HG03025 (cell line): ENCODE results near the gene TIMM17A.

Experiments
- ATAC-seq: cut with Tn5 transposase; IDR thresholded peaks from one replicate; pipeline ENCODE4 v1.9.1; 2021; ENCODE audit warnings: mild to moderate bottlenecking, moderate library complexity; ENCODE audit not compliant: unreplicated experiment, low FRiP score

Gene TIMM17A

DNA sequence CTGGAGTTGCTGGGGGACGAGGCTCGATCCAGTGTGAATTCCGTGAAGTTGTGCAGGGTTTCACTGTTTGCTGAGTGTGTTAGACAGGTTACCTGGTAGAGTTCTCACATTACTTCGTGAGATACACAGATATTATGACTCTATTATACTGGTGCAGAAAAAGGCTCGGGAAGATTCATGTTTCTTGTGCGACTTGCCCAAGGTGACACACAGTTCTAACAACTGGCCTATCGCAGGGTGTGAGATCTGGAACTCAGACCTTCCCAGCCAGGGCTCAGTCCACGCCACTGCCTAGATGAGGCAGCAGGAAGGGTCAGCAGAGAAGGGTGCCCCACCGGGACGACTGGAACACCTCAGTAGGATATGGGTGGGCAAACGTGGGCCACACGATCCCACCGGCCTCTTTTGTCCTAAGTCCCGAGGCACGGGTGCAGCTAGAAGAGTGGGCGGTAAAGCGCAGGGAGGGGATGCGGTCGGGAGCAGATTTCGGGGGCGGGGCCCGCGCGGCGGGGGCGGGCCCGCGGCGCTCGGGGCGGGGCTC, 26.8 kb downstream of the TIMM17A start:
- ATAC-seq: no peak

DNA sequence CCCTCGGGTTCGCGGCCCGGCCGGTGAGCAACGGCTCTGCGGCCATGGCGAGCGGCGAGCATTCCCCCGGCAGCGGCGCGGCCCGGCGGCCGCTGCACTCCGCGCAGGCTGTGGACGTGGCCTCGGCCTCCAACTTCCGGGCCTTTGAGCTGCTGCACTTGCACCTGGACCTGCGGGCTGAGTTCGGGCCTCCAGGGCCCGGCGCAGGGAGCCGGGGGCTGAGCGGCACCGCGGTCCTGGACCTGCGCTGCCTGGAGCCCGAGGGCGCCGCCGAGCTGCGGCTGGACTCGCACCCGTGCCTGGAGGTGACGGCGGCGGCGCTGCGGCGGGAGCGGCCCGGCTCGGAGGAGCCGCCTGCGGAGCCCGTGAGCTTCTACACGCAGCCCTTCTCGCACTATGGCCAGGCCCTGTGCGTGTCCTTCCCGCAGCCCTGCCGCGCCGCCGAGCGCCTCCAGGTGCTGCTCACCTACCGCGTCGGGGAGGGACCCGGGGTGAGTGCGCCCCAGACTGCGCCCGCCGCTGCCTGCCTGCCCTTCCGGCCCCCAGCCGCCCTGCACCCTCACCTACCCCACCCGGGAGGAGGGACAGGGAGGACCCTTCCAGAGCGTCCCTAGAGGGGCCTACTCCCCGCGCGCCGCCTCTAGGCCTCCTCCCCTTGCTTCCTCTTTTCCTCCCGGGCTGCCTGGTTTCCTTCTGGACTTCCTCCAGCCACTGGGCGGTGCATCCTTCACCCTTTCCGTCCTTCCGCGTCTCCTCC, 27.5 kb downstream of the TIMM17A start, which contains the start of gene RNPEP:
RNPEP (plus strand) TSS at position 26 of the 757 bp plus-strand sequence; CDS start at position 45, 19 bp downstream.
- peak; percentile 59 for ATAC-seq

DNA sequence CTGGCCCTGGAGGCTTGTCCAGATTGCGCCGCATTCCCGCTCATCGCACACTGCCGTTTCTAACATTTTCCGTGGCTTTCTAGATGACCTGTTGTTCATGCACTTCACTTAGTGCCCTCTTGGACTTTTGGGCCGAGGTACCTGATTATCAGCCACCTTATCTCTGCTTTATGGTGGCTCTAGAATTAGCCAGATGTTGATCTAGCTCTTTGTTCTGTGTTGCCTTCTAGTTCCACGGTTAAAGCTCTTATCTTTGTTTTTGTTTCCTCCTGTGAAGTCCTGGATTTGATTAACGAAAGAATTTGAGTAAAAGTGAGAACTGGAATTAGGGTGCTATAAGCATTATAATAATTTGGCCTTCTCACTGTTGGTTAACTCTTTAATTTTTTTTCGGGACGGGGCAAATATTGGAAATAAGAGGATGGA, 28.1 kb downstream of the TIMM17A start:
- no peak for ATAC-seq

DNA sequence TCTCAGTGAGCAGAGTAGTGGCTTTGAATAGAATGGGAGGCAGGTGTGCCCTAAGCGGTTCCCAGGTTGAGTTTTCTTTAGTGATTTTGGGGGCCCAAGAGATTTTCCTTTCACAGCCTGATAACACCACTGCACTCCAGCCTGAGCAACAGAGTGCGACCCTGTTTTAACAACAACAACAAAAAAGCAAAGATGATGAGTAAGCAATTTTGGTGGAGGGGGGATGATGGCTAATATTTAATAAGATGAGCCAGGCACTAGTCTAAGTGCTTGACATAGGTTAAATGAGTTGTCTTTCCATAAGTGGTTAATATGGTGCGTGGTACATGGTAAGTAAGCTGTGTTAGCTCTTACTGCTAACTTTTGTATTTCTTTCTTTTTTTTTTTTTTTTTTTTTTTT, 29.1 kb downstream of the TIMM17A start:
- no peak for ATAC-seq

DNA sequence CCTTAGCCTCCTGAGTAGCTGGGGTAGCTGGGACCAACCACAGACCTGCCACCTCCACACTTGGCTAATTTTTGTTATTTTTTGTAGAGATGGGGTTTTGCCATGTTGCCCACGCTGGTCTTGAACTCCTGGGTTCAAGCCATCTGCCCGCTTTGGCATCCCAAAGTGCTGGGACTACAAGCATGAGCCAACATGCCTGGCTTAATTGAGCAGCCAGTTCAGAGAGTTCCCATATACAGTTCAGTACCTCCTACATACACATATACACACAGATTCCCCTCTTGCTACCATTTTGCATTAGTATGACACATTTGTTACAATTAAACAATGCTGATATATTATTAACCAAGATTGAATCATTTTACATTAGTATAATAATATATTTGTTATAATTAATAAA, 30.1 kb downstream of the TIMM17A start:
- no peak for ATAC-seq

DNA sequence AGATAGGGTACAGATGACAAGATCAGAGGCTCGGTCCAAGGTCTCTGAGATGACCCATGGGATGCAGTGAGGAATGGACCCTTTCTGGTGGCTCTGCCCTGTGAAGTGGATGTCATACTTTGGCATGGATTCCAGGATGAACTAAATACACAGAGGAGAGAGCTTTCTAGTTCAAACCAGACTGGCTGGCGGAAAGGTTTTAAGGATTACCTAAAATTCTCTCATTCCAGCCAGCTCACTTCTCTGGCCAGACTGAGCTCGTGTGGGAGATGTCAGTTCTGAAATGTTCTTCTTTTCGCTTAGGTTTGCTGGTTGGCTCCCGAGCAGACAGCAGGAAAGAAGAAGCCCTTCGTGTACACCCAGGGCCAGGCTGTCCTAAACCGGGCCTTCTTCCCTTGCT, 33.3 kb downstream of the TIMM17A start:
- no peak for ATAC-seq

DNA sequence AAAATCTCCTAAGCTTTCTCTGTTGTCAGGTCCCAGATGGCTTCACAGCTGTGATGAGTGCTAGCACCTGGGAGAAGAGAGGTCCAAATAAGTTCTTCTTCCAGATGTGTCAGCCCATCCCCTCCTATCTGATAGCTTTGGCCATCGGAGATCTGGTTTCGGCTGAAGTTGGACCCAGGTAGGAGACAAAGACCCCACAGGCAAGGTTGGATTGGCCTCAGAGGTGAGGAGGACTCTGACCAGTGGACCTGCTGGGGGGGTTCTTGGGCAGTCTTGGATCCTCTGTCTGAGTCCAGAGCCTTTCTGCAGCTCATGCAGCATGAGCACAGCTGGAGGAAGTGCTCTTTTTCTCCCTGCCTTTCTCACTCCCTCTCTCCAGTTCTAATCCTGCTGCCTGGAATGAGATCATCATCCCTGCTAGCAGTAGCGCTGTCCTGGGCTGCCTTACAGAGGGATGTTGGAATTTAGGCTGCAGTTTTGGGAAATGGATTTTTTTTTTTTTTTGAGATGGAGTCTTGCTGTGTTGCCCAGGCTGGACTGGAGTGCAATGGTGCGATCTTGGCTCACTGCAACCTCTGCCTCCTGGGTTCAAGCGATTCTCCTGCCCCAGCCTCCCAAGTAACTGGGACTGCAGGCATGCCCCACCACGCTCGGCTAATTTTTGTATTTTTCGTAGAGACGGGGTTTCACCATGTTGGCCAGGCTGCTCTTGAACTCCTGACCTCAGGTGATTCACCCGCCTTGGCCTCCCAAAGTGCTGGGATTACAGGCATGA, 34.2 kb downstream of the TIMM17A start:
- ATAC-seq: no peak

DNA sequence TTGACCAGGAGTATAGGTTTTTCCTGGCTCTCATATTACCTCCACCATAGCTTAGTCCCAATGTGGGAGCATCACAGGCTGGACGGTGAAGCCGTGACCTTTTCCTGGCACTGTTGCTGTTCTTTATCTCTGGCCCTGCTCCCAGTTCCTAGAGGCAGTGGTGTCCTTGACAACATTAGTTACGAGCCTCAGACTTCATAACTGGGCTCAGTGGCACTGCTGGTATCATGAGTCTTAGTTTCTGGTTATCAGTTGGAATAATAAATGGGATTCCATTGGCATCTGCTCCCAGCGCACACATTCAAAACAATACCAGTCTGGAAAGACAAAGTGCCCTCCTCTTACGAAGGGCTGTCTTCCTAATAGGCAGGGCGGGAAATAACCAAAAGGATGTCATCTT, 35.1 kb downstream of the TIMM17A start:
- no peak for ATAC-seq

DNA sequence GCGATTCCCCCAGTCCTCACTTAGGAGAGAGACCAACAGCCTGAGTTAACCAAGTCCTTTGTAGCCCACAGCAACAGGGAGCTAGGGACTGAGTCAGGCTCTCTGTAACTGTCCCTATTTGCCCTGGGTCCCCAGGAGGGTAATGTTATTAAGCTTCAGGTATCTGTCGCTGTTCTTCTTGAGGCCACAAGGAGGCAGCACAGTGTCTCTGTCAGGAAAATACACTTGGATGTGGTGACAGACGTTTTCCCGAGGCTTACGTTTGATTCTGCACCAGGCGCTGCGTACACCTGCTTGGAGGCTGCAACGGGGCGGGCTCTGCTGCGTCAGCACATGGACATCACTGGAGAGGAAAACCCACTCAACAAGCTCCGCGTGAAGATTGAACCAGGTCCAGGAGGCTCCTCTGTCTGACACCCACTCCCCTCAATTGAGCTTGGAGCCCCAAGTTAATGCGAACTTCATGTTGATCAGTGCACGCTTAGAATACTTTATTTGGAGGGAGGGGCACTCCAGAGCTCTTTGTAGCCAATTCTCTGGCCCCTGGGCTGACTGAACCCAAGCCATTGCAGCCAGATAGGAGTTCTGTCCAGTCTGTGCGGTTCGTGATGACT, 44.4 kb downstream of the TIMM17A start:
- ATAC-seq: no peak

DNA sequence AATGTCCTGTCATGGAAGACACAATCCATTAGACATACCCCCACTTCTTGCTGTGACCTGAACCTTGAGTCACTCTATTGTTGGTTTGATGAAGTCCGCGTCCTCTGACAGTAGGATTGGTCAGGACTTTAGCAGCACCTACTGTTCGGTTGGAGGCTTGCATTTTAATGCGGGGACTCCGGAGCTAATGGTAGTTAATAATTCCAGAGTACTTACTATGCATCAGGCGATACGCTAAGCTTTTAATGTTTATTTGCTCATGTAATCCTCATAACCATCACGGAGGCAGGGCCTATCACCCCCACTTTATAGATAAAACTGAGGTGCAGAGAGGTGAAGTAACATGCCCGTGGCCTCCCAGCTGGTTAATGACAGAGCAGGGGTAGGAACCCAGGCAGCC, 47.2 kb downstream of the TIMM17A start:
- no peak for ATAC-seq

DNA sequence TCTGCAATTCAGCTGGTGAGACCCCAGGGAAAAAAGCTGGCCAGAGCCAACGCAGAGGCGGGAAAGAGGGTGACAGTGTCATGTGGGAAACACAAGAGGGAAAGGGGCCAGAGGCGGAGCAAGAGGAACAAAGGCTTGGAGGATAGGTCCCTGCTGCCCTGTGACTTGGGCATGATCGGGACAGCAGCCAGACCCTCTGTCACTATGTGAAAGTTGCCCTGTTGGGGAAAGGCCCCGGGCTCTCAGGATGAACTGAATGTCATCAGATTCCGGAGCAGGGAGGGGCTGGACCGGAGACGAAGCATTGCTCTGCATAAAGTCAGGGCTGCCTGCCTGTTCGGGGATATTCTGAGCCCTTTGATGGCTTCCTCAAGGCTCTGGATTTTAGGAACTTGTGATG, 49.4 kb downstream of the TIMM17A start:
- ATAC-seq: no peak

DNA sequence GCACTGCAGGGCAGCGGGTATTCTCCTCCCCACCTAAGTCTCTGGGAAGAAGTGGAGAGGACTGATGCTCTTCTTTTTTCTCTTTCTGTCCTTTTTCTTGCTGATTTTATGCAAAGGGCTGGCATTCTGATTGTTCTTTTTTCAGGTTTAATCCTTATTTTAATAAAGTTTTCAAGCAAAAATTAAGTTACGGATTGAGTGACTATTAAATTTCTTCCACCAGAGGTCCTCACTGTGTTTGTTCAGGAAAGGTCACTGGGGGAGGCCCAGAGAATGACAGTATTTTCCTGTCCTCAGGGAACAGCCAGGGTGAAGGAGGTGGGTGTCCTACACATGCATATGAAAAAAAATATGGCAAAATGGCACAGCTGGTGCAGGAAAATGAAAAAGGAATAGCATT, 50.7 kb downstream of the TIMM17A start:
- ATAC-seq: no peak

DNA sequence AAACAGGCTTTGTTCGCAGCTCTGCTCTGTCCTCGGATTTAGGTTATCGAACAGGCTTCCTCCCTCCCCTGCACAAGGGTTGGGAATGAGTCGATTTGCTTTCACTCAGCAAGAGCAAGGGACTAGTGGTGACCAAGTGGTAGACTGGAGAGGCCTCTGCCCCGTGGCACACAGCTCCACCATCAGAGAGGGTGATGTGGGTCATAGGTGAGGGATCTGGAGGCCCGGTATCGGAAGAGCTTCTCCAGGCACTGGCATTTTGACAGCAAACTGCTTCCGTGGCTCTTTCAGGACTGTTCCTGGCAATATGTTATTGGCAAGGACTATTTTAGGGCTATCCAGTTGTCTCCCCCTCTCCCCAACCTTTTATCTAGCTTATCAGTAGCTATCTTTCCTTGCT, 52.0 kb downstream of the TIMM17A start:
- no peak for ATAC-seq

DNA sequence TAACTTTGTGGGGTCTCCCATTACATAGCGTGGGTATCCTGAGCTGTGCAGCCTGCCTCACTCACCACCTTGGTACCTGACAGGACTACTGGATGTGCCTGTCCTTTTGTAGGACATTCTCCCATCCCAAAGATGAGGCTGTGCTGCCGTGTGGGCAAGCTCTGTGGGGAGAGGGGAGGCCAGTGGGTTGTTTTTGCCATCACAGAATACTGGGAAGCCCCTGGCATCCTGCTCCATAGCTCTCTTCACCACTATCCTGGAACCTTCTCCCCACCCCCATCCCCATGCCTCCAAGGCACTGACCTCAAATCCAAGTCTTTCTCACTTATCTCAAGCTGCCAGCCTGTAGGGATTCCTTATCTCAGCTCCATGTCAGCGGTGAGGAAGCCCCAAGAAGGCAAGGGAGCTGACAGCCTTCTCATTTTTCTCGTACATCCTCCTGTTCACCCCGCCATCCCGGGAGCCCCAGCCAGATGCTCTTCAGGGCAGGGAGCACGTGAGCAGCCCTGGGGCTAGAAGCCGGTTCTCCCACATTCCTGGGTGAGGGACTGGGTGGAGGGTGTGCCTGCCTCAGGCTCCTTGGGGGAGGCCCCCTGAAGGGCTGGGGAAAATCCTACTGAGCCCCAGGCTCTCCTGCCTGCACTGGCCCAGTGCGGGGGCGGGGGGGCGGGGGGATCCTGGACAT, 52.6 kb downstream of the TIMM17A start:
- ATAC-seq: no peak

DNA sequence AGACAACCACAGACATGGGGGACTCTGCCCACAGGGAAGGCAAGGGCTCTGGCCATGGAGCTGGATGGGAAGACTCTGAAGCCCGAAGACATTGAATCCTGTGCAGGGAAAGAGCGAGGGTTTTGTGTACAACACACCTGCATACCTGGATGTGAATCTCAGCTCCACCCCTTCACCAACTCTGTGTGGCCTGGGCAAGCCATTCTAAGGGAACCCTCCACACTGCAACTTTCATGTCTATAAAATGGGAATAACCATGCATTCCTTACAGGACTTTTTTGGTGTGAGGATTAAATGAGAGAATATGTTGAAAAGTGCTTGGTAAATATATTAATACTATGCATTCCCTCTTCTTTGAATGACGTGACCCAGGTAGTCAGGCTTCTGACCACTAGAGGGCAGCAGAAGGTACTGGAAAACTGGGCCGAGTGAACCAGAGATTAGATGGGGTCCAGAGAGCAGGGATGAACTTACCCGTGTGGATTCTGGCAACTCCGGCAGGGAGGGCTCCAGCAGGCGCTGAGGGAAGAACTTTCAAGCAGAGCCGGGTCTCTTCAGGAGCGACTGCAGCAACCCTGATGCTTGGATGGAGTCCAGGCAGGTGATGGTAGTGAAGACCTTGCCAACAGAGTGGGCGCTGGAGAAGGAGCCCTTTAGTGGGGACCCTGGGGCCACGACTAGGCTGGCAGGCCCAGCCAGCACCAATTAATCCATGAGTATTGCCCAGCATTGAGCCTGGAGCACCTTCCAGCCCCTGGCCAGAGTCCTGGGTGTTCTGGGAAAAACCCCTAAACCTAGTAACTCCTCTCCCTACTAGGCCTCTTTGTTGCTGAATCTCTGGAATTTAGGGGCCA, 54.2 kb downstream of the TIMM17A start:
- ATAC-seq: no peak

DNA sequence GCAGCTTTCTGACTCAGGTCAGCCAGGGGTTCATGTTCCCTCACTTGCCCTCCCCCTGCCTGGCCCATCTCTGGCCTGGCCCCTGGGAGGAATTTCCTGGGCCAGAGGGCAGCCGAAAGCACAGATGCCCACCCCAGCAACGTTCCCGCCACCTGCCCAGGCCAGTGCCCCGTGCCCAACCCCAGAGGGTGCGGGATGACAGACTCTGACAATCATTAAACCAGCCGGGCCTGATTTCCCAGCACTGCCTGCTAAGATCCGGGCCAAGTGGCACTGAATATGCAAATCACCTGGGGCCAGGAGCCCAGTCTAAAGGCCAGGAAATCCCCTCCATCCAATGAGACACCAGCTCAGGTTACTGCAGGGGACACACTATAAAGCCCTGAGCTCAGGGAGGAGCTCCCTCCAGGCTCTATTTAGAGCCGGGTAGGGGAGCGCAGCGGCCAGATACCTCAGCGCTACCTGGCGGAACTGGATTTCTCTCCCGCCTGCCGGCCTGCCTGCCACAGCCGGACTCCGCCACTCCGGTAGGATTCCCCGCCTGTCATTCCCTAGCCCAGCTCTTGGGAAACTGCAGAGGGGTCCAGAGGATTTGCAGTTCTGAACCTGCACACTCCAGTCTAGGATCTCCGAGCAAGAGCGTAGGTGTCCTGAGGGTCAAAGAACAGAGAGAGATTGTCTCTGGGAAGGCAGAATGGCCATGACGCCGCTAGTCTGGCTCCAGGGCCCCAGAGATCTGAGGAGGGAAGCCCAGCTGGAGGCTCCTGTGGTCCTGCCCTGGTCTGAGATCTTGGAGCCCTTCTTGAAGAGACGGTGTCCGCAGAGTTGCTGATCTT, 55.1 kb downstream of the TIMM17A start, which contains the start of gene ELF3:
ELF3 (plus strand) TSS at position 408 of the 836 bp plus-strand sequence. CDS start 550 bp downstream, outside the sequence.
- ATAC-seq: peak; percentile 45

DNA sequence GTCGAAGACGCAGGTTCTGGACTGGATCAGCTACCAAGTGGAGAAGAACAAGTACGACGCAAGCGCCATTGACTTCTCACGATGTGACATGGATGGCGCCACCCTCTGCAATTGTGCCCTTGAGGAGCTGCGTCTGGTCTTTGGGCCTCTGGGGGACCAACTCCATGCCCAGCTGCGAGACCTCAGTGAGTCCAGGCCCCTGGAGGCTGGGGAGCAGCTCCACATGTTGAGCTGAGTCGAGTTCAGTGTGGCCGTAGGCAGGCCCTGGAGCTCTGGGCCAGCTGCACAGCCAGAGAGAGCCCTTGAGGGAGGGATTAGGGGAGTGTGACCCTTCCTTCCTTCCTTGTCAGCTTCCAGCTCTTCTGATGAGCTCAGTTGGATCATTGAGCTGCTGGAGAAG, 56.7 kb downstream of the TIMM17A start:
- ATAC-seq: no peak

DNA sequence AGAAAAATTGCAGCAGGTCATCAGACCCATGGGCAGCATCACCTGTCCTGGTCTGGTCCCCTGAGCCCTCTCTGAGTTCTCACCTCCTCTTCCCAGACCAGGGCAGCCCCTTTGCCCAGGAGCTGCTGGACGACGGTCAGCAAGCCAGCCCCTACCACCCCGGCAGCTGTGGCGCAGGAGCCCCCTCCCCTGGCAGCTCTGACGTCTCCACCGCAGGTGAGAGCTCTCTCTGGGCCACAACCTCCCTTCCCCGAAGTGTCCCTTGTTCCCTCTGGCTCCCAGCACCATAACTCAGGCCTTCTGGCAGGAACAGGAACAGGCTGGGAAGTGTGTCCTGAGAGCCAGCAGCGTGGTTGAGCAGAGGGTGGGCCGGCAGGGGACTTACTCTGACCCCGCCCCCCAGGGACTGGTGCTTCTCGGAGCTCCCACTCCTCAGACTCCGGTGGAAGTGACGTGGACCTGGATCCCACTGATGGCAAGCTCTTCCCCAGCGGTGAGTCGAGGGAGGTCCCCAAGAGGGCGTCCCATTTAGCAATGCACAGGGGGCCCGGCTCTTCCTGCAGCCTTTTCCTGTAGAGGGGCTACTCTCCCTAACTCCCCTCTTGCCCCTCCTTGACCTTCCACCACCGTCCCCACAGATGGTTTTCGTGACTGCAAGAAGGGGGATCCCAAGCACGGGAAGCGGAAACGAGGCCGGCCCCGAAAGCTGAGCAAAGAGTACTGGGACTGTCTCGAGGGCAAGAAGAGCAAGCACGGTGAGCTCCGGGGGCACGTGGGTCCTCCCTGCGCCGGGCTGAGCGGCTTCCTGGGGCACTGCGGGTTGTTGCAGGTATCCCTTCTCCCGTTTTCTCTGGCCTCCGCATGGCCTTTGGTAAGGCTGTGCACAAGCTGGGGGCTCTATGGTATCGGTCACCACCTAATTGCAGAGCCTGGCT, 57.5 kb downstream of the TIMM17A start:
- ATAC-seq: no peak
